Transverse colon (tissue), 4 donors: Measurements from ENCODE around the gene CYTIP. TPM values are rescaled to one million over a fixed set of nuclear protein-coding genes. Genes with fewer than 3 reads are reported as not detected.
"Not testable (repeated sequence)": the region's sequence is repeated elsewhere in the genome, so short reads cannot be mapped to it uniquely, and the experiment has no call there.

Source experiments
- DNase-seq: peaks from one replicate; pipeline ENCODE4 v3.0.0-alpha.2; 2019
- H3K27ac ChIP-seq, 4 donors: fragments of 200-600 bp; sonication (generic); 2 replicates each; pipeline ENCODE4 v1.5.1; 2016 to 2018; ENCODE audit warnings: inconsistent platforms in 4 of 4
- H3K27me3 ChIP-seq: fragments of 200-600 bp; sonication (generic); 2 replicates; pipeline ENCODE4 v1.5.1; 2017; ENCODE audit warnings: inconsistent platforms
- H3K36me3 ChIP-seq, 4 donors: fragments of 200-600 bp; sonication (generic); 2 replicates each; pipeline ENCODE4 v1.5.1; 2017 to 2019; ENCODE audit warnings: inconsistent platforms in 4 of 4
- H3K4me1 ChIP-seq, 4 donors: fragments of 200-600 bp; sonication (generic); 2 replicates each; pipeline ENCODE4 v1.5.1; 2017 to 2020; ENCODE audit warnings: inconsistent platforms in 4 of 4
- H3K4me3 ChIP-seq, 4 donors: fragments of 200-600 bp; sonication (generic); 1 replicate in 1 of 4; 2 replicates in 3 of 4; pipeline versions ENCODE4 v1.5.1 to v1.6.1; 2017 to 2019; ENCODE audit warnings: inconsistent platforms in 4 of 4
- H3K9me3 ChIP-seq, 2 donors: fragments of 200-600 bp; sonication (generic); 2 replicates each; pipeline ENCODE4 v1.5.1; 2017 to 2019; ENCODE audit warnings: inconsistent platforms in 2 of 2
- EP300 ChIP-seq: sonication (generic); formaldehyde crosslinking; IDR thresholded peaks from one replicate; pipeline ENCODE4 v1.6.1; 2017; ENCODE audit warnings: antibody characterized with exemption, low read depth
- POLR2A ChIP-seq: fragments of 450-650 bp; IDR thresholded peaks from one replicate; pipeline ENCODE4 v1.6.1; 2016; ENCODE audit warnings: antibody characterized with exemption, mild to moderate bottlenecking, moderate library complexity
- POLR2AphosphoS5 ChIP-seq, 3 donors: sonication (generic); formaldehyde crosslinking; IDR thresholded peaks; one replicate each; pipeline ENCODE4 v1.6.1; 2016; ENCODE audit warnings: antibody characterized with exemption in 3 of 3
- WGBS, 2 donors: methylation state at CpG; one replicate each; pipeline ENCODE4 v1.1.5; 2018; ENCODE audit warnings: low coverage in 1 of 2; 5-methylcytosine and 5-hydroxymethylcytosine counted together
- in situ Hi-C, 4 donors: fragments of 200-750 bp; cut with MboI; loops; one replicate each; pipeline versions ENCODE4 v1.15.0 to v1.15.1; 2017; ENCODE audit warnings: low sequenced_read_pairs in 3 of 4, low pct_ligation_motif_present in 1 of 4, low pct_unique_long_range_greater_than_20kb in 1 of 4
- intact Hi-C: fragments of 100-400 bp; cut with DNase I; formaldehyde crosslinking; loops from one replicate; pipeline ENCODE4 v1.15.1; 2023; ENCODE audit warnings: low total_unique reads
- total RNA-seq, 4 donors: library from RNA; depleted of rRNA; stranded (reverse); fragments of >200 nt; gene quantifications; one replicate each; pipeline ENCODE4 v1.1.0, GENCODE V29; 2016
- TF ChIP-seq, protein P1 (sequence below), 5 experiments: fragments of 200-600 bp in 3 of 5; fragments of 450-650 bp in 2 of 5; sonication (generic) in 3 of 5; IDR thresholded peaks; 1 replicate in 2 of 5; 2 replicates in 3 of 5; pipeline ENCODE4 v1.5.1; 2016 to 2017; ENCODE audit warnings: antibody characterized with exemption in 5 of 5, inconsistent platforms in 3 of 5, mild to moderate bottlenecking in 2 of 5, moderate library complexity in 1 of 5

Gene CYTIP
- total RNA-seq, 4 donors from 2014 or later: 4.6 to 25.1 (median 5.8) TPM

DNA sequence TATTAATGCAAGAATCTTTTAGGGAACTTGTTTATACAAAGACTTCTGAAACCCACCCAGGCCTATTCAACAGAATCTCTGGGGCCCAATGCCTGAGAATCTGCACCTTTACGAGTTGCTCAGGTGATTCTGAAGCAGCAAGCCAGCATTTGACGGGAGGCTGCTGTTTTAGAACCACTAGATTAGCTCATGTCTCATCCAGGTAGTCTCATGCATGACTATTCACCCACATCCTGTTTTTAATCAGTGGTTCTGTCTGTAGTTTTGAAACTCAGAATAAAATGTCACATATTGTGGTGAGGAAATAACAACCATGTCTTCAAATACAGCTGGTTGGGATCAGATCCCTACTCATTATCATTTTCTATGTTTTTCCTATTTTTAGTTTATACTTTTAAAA lies 39.5 kb downstream of the CYTIP start:
- H3K27me3 ChIP-seq: no peaks in the 10 kb centered on the region
- WGBS, 2 donors: 77% methylated on average over 2 of the region's 2 CpGs; no CpG with 5 or more reads in 1 of the 2 donors
- intact Hi-C loops: no loop called here
- peak overlapping the region; percentile 23 to 51 (median 35) for H3K27ac ChIP-seq
- no peaks in the 10 kb centered on the region for H3K9me3 ChIP-seq
- no peak overlapping the region for H3K4me3 ChIP-seq
- no peaks in the 10 kb centered on the region for H3K36me3 ChIP-seq
- TF ChIP-seq POLR2AphosphoS5 (IDR thresholded peaks at IDR 0.05) (peak in 1 of 3 donors; percentile 34), POLR2A (peak; percentile 16)
- TF ChIP-seq, protein P1, sequence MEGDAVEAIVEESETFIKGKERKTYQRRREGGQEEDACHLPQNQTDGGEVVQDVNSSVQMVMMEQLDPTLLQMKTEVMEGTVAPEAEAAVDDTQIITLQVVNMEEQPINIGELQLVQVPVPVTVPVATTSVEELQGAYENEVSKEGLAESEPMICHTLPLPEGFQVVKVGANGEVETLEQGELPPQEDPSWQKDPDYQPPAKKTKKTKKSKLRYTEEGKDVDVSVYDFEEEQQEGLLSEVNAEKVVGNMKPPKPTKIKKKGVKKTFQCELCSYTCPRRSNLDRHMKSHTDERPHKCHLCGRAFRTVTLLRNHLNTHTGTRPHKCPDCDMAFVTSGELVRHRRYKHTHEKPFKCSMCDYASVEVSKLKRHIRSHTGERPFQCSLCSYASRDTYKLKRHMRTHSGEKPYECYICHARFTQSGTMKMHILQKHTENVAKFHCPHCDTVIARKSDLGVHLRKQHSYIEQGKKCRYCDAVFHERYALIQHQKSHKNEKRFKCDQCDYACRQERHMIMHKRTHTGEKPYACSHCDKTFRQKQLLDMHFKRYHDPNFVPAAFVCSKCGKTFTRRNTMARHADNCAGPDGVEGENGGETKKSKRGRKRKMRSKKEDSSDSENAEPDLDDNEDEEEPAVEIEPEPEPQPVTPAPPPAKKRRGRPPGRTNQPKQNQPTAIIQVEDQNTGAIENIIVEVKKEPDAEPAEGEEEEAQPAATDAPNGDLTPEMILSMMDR (IDR thresholded peaks at IDR 0.05): no peak
- H3K4me1 ChIP-seq: no peaks in the 10 kb centered on the region
- no peak for DNase-seq
- in situ Hi-C loops: no loop called here

DNA sequence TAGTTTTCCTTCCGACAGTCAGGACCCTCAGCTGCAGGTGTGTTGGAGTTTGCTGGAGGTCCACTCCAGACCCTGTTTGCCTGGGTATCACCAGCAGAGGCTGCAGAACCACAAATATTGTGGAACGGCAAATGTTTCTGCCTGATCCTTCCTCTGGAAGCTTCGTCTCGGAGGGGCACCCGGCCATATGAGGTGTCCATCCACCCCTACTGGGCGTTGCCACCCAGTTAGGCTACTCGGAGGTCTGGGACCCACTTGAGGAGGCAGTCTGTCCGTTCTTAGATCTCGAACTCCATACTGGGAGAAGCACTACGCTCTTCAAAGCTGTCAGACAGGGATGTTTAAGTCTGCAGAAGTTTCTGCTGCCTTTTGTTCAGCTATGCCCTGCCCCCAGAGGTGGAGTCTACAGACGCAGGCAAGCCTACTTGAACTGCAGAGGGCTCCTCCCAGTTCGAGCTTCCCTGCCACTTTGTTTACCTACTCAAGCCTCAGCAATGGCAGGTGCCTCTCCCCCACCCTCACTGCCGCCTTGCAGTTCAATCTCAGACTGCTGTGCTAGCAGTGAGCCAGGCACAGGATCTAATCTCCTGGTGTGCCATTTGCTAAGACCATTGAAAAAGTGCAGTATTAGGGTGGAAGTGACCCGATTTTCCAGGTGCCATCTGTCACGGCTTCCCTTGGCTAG lies 40.9 kb downstream of the CYTIP start:
- in situ Hi-C loops, H3K4me1 ChIP-seq, intact Hi-C loops, H3K27me3 ChIP-seq, DNase-seq, H3K4me3 ChIP-seq, H3K36me3 ChIP-seq, H3K9me3 ChIP-seq: not testable (repeated sequence)
- 86 to 96% methylated on average over 9 to 14 of the region's 15 CpGs for WGBS, 2 donors
- peak overlapping the region in 1 of 4 donors; percentile 45 for H3K27ac ChIP-seq

DNA sequence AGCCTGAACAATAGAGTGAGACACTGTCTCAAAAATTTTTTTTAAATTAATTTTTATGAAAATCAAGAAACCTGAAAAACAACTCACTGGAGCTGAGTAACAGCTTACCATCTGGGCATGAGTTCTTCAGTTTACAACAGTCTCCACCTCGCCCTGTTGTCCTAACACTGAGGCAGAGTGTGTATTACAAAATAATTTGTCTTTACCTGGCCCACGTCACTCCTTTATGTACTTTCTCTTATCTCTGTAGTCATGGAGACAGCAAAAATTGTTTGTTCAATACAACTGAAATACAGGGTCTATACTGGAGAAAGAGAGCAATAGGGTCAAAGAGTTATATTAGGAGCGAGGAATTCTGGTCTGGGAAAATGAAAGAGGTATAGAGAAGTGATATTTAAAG lies 48.1 kb downstream of the CYTIP start:
- intact Hi-C loops: no loop called here
- TF ChIP-seq POLR2AphosphoS5 (IDR thresholded peaks at IDR 0.05): peak in 1 of 3 donors; percentile 21
- TF ChIP-seq, protein P1 (IDR thresholded peaks at IDR 0.05): no peak
- Histone ChIP-seq H3K27ac (peak overlapping the region; percentile 45 to 79 (median 66)), H3K4me1 (peaks cover 0 to 15% (median 4%) of the 10 kb centered on the region in 4 donors), H3K27me3 (no peaks in the 10 kb centered on the region), H3K4me3 (no peak overlapping the region), H3K9me3 (no peaks in the 10 kb centered on the region), H3K36me3 (no peaks in the 10 kb centered on the region)
- 51 to 55% methylated on average over 3 of the region's 3 CpGs for WGBS, 2 donors
- peak; percentile 23 for DNase-seq
- in situ Hi-C loops: no loop called here

DNA sequence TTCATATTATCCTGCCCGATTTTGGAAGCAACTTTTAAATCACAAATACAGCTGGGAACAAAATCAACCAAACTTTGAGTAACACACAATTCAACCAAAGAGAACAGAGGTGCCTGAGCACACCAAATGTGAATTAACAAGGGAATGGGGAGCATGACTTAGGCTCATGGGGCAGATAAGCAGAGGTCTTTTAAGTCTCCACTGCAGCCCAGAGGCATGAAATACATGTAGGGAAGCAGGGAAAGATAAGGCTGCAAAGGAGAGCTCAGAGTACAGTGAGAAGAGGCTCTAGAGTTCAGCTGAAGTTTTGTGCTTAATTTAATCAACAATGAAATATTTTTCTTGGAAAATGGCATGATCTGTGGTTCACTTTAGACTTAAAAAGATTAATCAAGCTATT lies 49.0 kb downstream of the CYTIP start:
- H3K27ac ChIP-seq: peak overlapping the region in 3 of 4 donors; percentile 60 to 79 (median 71)
- no peaks in the 10 kb centered on the region for H3K9me3 ChIP-seq
- no peaks in the 10 kb centered on the region for H3K27me3 ChIP-seq
- intact Hi-C loops: no loop called here
- in situ Hi-C loops: no loop called here
- H3K36me3 ChIP-seq: no peaks in the 10 kb centered on the region
- 71 to 75% methylated on average over 1 of the region's 1 CpG for WGBS, 2 donors
- no peak for TF ChIP-seq POLR2AphosphoS5 (IDR thresholded peaks at IDR 0.05)
- no peak for TF ChIP-seq EP300
- TF ChIP-seq, protein P1 (IDR thresholded peaks at IDR 0.05): no peak
- TF ChIP-seq POLR2A: no peak
- no peak for DNase-seq
- H3K4me1 ChIP-seq: peaks cover 0 to 15% (median 4%) of the 10 kb centered on the region in 4 donors
- H3K4me3 ChIP-seq: no peak overlapping the region

DNA sequence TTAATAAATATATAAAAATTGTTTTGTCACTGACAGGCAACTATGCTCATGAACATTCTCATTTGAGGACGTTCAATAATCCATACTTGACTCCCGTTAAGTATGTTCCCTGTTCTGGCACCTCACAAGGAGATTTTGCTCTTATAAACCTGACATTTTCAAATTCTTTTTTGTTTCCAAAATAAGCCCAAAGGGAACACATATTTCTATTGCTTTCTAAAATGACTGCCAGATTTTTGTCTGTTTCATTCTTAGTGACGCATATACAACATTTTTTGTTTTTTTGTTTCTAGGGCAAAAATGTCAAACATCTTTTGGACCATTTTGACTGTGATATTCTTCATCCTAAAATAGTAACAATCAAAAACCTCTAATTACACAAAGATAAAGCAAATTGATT lies 50.5 kb downstream of the CYTIP start:
- peaks cover 0 to 15% (median 4%) of the 10 kb centered on the region in 4 donors for H3K4me1 ChIP-seq
- in situ Hi-C loops (no loop called here), intact Hi-C loops (no loop called here)
- no peaks in the 10 kb centered on the region for H3K27me3 ChIP-seq
- no peak overlapping the region for H3K27ac ChIP-seq
- no peak overlapping the region for H3K4me3 ChIP-seq
- 72 to 90% methylated on average over 3 of the region's 3 CpGs for WGBS, 2 donors
- no peak for DNase-seq
- TF ChIP-seq EP300 (no peak), POLR2A (no peak), POLR2AphosphoS5 (IDR thresholded peaks at IDR 0.05) (no peak)
- TF ChIP-seq, protein P1 (IDR thresholded peaks at IDR 0.05): no peak
- no peaks in the 10 kb centered on the region for H3K9me3 ChIP-seq
- H3K36me3 ChIP-seq: no peaks in the 10 kb centered on the region
